Left colon (tissue), 2 donors: ENCODE measurements around the gene RNF5. TPM values are rescaled to one million over a fixed set of nuclear protein-coding genes. Genes with fewer than 3 reads are reported as not detected.
"Not testable (repeated sequence)": the region's sequence is repeated elsewhere in the genome, so short reads cannot be mapped to it uniquely, and the experiment has no call there.

Experiments used
- ATAC-seq: fragments of 200-7000 bp; cut with Tn5 transposase; one replicate; pipeline ENCODE4 v1.9.1; 2020; ENCODE audit warnings: mild to moderate bottlenecking, moderate library complexity
- DNase-seq, 2 donors: peaks; one replicate each; pipeline ENCODE4 v3.0.0-alpha.2; 2020
- intact Hi-C, 2 donors: fragments of 100-400 bp; cut with DNase I in 1 of 2; cut with micrococcal nuclease in 1 of 2; formaldehyde crosslinking; loops; one replicate each; pipeline versions ENCODE4 v1.11.2 to v1.14.0; 2022; cut with DNase I, micrococcal nuclease
- long read RNA-seq: library from polyadenylated mRNA; unstranded; transcript quantifications from one replicate; pipeline ENCODE4 v2.0.0, GENCODE V29; 2021
- total RNA-seq, 2 donors: library from RNA; stranded (reverse); fragmentation: NEBNext Ultra II Directional; extraction: Animal tissue kit (Norgen Biotek cat#: 25700); gene quantifications; one replicate each; pipeline ENCODE4 v1.2.1, GENCODE V29; 2021
- donor health status: DM: no; HTN: no; CAD: no.
- donor health status: DM: yes; HTN: yes; CAD: no.

The RNF5 gene, protein sequence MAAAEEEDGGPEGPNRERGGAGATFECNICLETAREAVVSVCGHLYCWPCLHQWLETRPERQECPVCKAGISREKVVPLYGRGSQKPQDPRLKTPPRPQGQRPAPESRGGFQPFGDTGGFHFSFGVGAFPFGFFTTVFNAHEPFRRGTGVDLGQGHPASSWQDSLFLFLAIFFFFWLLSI
- total RNA-seq = 100 to 1,000 TPM in 1 of 2 donors, 10 to 100 TPM in 1; 87.2 to 104 TPM
- long read RNA-seq, partial matches to known transcripts = 5 of 6 reads
- long read RNA-seq, other reads (novel, unspliced or antisense) = 1 of 6 reads

GRCh38 chr6:32177788-32178546, at the start of gene RNF5:
Gene RNF5, plus strand, starts transcription at chr6:32178405. Its CDS starts 107 bp downstream, at chr6:32178512.
- intact Hi-C loops = no loop called here
- ATAC-seq = peak; percentile 75

GRCh38 chr6:32128751-32129296, 49.4 kb upstream of the RNF5 start:
- DNase-seq = no peak
- ATAC-seq = no peak
- intact Hi-C loops = no loop called here

More at GRCh38 chr6:32177788-32178546, at the start of gene RNF5:
- DNase-seq = peak; percentile 93 to 98

DNA sequence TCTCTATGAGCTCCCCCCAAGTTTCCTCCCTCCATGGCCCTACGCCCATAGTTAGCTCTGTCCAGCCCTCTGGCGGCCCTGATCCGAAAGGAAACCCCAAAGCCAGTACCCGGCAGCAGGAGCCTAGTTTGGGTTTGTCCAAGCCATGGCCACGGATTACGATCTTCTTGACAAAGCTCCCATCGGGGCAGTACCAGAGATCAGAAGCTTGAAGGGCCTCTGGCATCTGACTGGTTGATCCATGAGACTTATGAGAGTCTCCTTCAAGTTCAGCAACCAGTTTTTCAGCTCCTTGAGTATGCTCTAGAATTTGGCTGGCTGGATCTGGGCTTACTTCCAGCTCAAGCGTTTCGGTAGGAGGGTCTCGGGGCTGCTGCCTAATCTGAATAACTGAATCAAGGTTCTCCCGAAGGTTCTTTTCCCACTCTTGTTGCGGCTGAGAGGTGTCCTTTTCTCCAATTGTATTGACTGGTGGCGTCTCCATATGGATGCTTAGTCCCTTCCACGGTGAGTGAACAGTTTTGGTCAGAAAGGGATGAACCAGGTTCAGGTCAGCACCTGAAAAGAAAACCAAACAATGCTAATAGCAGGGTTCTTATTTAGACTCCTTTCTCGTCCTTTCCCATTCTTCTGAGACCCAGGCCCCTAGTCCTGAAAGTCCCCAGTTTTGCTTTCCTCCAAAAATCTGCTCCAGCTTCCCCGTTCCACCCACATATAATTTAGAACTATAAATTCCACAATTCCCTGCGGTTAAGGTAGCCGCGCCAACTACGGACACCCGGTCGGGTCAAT, 48.7 kb upstream of the RNF5 start:
- intact Hi-C loops = no loop called here
- DNase-seq = no peak
- ATAC-seq = peak; percentile 61

DNA sequence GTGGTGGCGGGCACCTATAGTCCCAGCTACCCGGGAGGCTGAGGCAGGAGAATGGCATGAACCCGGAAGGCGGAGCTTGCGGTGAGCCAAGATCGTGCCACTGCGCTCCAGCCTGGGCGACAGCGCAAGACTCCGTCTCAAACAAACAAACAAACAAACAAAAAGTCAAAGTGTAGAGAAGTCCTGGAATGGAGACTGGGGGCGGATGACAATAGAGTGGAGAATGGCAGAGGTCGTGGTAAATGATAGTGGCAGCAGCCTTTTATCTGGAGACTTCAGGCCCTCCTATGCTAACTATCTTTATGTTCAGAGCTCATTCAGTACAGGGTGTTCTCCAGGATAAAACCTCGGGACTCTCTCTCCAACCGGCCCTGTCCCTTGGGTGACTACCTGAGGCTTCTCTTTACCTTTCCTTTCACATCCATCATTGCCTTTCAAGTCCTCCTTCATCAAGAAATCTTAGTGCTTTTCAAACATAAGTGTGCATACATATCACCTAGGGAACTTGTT, 46.7 kb upstream of the RNF5 start:
- ATAC-seq = no peak
- DNase-seq = no peak
- intact Hi-C loops = no loop called here

- ATAC-seq (no peak), DNase-seq (no peak)
- intact Hi-C loops = no loop called here
Measured at GRCh38 chr6:32132110-32132509, 46.1 kb upstream of the RNF5 start.

GRCh38 chr6:32133786-32134185, 44.4 kb upstream of the RNF5 start:
- DNase-seq = no peak
- intact Hi-C loops = no loop called here
- ATAC-seq = no peak

DNA sequence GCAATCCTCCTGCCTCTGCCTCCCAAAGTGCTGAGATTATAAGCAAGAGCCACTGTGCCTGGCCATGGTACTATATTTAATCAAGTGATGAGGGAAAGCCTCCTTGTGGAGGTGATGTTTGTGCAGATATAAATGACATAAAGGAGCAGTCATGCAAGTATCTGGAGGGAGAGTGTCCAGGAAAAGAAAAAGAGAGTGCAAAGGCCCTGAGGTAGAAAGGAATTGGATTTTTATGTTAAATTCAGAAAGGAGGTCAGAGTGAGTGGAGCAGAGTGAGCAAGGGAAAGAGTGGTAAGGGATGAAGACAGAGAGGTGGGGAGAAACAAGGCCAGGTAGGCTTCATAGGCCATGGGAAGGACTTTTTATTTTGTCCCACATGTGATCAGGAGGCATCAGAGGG, 40.8 kb upstream of the RNF5 start:
- ATAC-seq = no peak
- DNase-seq = no peak
- intact Hi-C loops = no loop called here

DNA sequence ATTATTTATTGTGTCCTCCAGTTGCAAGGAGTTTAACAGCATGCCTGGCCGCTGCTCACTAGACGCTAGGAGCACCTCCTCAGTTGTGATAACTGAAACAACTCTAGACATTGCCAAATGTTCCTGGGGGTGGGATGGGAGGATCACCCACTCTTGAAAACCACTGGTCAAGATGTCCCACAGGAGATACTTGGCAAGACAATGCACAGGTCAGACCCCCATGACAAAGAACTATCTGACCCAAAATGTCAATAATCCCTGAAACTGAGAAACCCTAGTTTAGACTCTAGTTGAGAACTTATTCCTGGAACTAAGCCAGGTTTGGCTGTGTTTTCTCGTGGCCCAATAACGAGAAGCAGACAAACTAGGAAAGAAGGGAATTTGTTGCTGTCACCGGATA, 38.6 kb upstream of the RNF5 start:
- intact Hi-C loops = no loop called here
- DNase-seq = no peak
- no peak for ATAC-seq

- intact Hi-C loops = no loop called here
- no peak for ATAC-seq
- DNase-seq = no peak
Measured at GRCh38 chr6:32140420-32141046, 37.7 kb upstream of the RNF5 start.

GRCh38 chr6:32144238-32144637, 34.0 kb upstream of the RNF5 start:
- peak; percentile 50 to 57 for DNase-seq
- ATAC-seq = peak; percentile 86

DNA sequence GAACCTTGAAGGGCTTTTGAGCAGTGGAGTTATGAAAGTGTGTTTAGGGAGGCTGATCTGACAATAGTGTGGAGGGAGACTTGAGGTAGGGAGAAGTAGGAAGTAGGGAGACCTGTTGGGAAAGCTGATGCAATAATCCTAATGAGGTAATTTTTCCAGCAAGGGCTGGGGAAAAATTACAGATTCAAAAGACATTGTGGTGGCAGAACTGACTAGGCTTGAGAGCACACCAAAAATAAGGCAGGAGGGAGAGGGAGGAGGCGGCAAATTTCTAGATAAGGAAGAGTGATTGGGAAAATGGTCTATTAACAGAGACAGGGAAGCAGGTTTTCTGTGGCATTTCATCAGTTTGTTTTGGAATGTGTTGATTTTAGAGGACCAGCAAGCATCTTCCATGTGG, 31.9 kb upstream of the RNF5 start:
- no peak for ATAC-seq

More at GRCh38 chr6:32144238-32144637, 34.0 kb upstream of the RNF5 start:
- intact Hi-C loops = not testable (repeated sequence)

GRCh38 chr6:32146687-32147086, 31.5 kb upstream of the RNF5 start:
- intact Hi-C loops = no loop called here
- ATAC-seq (no peak), DNase-seq (no peak)

More for the DNA sequence above, 31.9 kb upstream of the RNF5 start:
- intact Hi-C loops = no loop called here
- DNase-seq = no peak

DNA sequence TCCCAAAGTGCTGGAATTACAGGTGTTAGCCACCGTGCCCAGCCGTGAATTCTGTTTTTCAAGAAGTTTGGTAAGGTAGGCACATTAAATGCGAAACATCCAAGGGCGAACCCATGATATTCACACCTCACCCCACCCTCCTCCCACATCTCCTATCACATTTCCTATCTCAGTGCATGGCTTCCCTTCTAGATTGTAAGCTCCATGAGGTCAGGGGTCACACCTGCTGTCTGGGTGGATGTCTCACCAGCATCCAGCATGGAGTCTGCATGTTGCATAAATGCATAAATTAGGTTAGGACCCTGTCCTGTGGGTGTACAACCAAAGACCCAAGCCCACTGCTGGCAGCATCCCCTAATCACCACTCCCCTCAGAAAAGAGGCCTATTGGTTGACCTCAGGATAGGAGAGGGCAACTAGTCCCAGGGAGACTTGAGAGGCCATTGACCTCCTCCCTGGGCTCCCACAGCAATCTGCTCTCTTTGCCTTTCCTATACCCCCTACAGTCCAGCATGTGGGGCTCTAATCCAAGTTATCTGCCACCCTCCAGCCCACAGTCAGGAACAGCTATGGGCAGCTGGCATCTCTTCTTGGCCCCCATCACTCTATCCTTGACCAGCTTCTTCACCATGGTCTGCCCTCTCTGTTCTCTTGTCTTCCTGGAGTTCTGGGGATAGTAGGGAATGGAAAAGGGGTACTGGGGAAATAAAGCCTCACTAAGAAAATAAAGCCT, 30.6 kb upstream of the RNF5 start:
- DNase-seq (no peak), ATAC-seq (no peak)
- intact Hi-C loops = no loop called here

DNA sequence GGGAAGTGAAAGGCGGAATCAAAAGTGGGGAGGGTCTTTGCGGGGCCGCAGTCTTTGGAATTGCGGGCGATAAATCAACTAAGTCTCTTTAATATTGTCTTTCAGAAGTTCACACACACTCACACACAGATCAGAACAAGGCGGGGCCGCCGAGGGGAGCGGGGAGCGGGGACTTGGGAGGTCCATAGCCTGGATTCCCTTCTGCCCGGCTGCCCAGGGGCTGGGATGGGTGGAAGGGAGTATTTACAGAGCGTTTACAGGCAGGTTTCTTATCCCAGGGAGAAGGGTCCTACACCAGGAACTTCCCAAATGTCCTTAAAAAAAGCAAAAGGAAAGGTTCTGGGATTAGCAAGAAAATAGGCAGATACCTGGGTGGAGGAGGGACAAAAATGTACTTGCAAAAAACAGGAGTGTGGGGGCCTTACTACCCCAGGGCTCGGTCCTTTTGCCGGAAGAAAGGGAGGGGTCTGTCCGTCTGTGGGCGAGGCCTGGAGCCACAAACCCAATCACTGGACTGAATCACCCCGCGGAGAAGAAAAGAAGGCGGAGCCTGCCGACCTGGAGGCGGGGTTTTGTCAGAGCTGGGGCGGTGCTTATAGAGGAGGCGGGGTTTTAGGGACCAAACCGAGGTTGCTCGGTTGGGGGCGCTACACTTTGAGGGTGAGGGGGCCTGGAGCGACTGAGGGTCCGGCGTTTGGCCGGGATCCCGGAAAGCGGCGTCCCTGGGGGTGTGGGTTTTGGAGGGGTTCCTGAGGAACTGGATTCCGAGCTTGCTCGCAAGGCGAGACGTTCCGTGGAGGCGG, 29.7 kb upstream of the RNF5 start:
- ATAC-seq (peak; percentile 75), DNase-seq (peak; percentile 71 to 72)
- intact Hi-C loops = no loop called here

- DNase-seq (no peak), ATAC-seq (no peak)
- intact Hi-C loops = no loop called here
Measured at GRCh38 chr6:32149092-32149755, 29.0 kb upstream of the RNF5 start.

DNA sequence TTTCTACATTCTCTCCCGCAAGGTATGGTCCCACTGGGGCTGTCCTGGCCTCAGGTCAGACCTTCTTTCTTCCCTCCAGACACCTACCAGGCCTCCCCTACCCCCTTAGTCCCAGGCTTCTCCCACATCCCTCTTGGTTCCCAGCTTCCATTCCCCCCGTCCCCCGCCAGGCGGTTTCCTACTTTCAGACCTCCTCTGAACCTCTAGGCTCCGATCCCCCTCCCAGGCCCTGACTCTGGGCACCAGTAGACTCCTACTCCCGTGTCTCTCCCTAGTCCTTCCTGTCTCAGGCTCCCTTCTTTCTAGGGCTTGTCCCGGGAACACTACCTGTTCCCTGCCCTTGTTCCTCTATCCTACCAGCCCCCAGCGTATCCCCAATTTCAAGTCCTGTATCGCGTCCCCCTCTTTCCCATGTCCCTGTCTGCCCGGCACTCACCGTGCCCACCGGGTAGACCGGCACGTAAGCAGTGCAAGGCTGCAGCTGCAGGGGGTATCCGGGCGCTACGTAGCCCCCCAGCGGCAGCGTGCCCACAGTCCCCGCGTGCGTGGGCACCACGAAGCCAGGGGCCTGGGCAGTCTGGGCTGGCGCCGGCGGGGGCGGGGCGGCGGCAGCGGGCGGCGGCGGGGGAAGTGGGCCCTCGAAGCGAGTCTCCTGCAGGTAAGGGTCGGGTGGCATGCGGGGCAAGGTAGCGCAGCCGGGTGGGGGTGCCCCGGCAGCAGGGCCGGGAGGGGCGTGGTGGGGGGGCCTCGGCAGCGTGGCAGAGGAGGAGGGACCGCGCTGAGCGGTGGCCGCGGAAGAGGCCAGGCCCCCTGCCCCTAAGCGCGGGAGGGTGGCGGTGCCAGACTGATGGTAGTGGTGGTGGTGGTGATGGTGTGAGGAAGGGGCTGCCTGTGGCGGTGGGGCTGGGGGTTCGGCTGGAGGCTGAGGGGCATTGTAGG, 28.0 kb upstream of the RNF5 start:
- DNase-seq = no peak
- ATAC-seq = no peak
- intact Hi-C loops = no loop called here
